ENCODE results near the gene TBCC.

The TBCC gene, protein sequence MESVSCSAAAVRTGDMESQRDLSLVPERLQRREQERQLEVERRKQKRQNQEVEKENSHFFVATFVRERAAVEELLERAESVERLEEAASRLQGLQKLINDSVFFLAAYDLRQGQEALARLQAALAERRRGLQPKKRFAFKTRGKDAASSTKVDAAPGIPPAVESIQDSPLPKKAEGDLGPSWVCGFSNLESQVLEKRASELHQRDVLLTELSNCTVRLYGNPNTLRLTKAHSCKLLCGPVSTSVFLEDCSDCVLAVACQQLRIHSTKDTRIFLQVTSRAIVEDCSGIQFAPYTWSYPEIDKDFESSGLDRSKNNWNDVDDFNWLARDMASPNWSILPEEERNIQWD

DNA sequence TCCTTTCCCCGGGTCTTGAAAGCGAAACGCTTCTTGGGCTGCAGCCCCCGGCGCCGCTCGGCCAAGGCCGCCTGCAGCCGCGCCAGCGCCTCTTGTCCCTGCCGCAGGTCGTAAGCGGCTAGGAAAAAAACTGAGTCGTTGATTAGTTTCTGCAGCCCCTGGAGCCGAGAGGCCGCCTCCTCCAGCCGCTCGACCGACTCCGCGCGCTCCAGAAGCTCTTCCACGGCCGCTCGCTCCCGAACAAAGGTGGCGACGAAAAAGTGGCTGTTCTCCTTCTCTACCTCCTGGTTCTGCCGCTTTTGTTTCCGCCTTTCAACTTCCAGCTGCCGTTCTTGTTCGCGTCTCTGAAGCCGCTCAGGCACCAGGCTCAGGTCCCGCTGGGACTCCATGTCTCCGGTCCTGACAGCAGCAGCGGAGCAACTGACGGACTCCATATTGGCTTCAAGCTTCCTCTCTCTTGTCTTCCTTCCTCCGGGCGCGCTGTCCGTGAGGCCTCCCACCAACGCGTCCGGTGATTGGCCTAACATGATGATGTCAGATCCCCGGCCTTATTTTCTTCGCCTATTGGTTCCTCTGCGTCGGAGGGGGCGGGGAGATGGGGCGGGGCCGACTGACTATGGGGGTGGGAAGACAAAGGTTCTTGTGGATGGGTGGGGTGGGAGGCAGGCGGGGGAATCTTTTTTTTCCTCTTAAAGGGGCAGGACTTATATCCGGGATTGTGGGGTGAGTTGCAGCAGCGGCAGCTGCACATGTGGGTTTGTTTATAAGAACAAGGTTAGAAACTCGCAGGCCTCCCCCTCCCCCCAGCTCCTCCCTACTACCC is at the start of gene TBCC:
TBCC (minus strand) TSS at position 464 of the 823 bp plus-strand sequence; CDS start at position 434, 30 bp downstream.
- peak; percentile 98 for DNase-seq

DNA sequence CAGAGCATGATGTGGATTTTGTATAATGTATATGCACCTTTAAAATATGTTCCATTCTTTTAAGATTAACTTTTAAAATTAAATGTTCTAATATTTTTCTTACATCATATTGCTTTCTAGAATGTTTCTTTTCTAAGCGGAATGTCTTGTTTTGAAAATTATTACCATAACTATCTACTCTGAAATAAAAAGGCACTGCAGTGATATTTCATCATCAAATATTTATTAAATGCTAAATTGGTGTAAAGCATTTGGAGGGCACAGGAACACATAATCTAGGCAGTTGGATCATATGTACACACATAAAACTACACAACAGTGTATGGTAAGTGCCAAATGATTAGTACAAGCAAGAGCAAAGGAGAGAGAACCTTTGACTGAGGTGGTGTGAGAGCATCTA is 49.7 kb upstream of the TBCC start:
- no peak for DNase-seq

DNA sequence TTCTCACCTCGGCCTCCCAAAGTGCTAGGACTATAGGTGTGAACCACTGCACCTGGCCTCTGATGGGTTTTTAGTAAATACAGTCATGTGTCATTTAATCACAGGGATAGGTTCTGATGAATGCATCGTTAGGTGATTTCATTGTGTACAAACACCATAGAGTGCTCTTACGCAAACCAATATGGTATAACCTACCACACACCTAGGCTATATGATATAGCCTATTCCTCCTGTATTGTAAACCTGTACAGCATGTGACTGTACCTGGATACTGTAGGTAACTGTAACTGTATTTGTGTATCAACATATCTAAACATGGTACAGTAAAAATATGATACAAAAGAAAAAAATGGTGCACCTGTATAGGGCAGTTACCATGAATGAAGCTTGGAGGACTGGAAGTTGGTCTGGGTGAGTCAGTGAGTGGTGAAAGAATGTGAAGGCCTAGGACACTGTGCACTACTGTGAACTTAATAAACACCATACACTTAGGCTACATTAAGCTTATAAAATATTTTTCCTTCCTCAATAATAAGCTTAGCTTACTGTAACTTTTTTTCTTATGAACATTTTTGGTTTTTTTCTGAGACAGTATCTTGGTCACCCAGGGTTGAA is 45.9 kb upstream of the TBCC start:
- DNase-seq = no peak

DNA sequence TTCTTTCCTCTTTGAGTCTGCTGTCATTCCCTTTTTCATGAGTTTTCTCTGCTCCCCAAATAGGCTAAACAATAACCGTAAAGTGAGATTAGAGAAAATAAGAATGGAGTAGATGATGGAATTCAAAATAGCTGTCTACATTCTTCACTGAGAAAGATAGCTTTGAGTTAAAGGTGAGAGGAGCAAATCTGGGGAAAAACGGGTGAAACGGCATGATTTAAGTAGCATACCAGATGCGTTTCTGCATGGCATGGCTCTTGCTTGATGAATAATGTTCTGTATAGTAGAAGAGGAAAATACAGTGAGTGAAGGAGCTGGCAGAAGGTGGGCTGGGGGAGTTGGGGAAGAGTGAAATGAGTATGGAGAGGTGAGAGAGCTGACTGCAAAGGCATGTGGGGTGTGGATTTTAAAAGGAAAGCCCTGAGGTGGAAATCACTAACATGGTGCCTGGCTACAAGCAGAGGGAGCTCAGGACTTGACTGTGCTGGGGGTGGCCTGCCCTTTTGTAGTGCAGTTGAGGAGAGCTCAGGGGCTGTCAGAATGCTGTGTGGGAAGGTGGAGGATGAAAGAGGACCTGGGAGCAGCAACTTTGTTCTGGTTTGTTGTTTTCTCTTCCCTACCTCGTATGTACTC is 44.8 kb upstream of the TBCC start:
- no peak for DNase-seq

DNA sequence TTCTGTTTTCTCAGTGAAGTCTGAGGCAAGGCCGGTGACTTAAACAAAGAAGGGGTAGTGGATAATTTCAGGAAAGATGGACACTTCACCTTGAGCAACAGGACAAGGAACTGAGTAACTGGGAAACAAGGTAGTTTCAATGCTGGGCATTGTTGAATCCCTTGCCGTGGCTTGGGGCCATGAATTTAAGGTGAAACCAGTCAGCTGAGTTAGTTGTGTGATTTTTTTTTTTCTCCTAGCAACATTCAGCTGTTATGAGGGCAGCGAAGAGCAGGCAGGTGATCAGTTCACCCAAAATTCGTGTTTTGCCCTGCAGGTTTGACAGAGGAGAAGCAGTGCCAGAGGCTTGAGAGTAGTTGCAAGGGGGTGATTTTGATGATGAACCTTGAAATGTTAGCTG is 42.8 kb upstream of the TBCC start:
- no peak for DNase-seq

DNA sequence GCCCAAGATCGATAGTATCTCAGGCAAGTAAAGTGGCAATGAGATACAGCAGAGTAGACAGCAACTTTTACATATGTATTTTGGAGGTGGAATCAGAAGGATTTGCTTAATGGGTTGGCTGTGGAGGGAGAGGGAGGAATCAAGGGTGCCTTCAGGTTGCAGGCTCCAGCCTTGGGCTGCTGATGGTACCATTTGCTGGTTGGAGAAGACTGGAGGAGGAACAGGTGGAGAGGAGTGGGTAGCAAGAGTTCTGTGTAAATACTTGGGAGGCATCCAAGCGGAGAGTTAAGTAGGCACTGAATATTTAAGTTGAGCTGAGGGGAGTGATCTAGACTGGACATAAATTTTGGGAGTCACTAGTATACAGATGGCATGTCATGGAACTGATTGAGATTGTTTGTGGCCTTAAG is 41.2 kb upstream of the TBCC start:
- DNase-seq = no peak

DNA sequence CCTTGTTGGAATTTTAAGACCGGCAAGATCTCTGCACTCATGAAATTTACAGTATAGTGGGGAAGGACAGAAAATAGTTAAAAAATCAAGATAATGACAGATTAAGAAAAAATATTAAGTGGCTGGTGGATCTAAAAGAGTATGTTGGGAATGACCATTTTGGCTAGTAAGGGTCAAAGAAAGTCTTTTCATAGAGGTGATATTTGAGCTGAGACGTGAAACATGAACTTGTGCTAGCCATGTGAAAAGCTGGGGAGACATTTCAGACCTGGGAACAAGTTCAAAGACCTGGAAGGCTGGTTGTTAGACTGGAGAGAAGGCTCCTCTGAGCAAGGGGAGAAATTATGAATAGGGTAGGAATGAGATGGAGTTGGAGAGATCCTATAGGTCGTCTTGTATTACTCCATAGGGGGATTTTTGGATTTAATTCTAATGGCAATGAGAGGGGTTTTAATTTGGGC is 40.7 kb upstream of the TBCC start:
- no peak for DNase-seq

DNA sequence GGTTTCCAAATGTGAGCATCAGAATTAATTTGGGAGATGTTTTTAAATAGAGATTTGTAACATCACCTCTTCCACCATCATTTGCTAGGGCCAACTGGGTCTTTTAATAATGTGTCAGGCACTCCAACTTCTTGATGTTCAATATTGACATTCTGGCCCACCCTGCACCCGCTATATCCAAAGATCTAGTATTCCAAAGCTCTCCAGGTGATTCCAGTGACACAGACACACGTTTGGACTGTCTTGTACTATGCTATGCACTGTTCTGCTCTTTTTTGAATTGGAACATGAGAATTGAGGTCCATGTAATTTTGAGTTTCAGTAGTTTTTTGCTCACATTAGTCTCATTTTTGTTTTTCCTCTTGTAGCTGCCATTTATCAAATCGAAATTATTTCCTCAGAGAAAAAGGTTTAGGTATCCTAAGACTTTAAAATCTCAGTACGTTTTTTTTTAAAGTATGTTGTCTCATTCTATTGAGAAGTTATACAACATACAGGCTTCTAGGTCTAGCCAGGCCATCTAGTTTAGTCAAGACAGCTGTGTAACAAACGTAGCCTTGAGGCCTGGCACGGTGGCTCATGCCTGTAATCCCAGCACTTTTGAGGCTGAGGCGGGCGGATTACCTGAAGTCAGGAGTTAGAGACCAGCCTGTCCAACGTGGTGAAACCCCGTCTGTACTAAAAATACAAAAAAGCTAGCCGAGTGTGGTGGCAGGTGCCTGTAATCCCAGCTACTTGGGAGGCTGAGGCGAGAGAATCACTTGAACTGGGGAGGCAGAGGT is 39.0 kb upstream of the TBCC start:
- DNase-seq = no peak

DNA sequence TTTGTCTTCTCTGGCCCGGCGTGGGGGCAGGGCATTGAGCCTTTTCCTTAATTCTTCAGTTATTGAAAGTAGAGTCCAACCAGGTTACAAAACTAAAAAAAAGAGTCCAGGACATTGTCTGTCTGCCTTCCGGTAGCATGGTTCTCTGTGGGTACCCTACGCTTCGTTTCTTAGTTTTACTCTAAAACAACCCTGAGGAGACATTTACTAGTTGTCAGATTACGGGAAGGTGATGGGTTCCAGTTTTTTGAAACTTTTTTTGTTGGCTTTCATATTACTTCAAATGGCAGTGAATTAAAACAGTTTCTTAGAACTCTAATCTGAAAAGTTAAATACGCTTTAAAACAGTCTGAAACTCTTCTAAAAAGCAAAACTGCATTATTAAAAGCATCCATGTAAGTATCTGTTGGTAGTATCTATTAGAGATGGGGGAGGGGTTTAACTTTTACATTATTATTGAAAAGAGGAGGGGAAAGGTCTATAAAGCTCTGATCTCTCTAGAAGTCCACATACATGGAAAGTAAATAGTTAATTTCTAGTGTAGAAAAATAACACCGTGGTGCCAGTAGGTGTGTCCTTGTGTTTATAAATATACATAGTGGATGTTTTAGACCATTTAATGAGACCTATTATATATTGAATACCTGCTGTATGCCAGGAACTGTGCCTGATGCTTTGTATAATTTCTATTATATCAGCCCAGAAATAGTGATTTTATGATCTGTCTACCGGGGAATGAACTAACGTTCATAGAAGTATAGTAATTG is 38.2 kb upstream of the TBCC start:
- DNase-seq = no peak

DNA sequence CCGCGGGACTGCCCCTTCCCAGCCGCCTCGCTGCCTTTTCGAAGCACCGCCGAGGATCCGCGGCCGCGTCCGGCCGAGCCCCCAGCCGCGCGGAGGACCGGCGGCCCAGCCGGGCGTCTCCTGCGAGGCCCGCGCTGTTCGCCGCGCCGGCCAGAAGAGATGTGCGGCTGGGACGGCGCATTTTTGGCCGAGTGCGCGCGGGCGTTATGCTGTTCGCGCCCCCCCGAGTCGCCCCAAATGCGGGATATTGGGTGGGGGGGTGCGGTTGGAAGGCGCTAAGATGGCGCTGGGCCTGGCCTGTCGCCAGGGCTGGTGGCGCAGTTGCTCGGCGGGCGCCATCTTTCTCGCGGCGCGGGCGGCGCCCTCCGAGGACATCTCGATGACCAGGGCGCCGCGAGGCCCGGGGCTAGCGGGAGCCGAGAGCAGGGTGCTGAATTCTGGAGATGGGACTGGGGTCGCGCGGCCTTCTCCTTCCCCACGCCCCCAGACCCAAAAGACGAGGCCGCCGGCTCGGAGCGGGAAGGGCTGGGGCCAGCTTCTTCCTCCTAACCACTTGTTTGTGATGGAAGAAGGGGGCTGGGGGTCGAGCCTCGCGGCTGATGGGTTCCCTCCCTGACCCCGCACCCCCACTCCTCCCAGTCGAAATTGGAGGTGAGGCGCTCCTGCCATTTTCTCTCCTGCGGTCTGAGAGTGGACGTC is 37.4 kb upstream of the TBCC start:
- peak; percentile 84 for DNase-seq

DNA sequence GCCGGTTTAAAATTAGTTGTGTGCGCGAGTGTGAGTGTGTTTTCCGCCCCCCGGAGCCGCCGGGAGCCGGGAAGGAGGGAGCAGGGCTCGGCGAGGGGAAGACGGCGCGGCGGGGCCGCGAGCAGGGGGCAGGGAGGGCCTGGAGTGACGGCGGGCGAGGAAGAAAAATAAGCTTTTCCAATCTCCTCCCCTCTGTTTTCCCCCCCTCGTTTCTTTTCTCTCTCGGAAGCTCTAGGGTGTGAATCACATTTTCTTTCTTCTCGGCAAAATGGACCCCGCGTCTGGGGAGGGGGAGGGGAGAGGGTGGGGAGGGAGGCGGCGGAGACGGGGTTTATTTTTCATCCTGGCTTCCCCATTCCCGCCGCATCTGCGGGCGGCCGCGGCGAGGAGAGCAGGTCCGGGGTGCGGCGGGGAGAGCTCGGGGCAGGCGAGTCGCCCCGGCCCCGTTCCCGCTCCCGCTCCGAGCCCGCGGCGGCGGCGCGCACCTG is 36.8 kb upstream of the TBCC start:
- DNase-seq = peak; percentile 82

DNA sequence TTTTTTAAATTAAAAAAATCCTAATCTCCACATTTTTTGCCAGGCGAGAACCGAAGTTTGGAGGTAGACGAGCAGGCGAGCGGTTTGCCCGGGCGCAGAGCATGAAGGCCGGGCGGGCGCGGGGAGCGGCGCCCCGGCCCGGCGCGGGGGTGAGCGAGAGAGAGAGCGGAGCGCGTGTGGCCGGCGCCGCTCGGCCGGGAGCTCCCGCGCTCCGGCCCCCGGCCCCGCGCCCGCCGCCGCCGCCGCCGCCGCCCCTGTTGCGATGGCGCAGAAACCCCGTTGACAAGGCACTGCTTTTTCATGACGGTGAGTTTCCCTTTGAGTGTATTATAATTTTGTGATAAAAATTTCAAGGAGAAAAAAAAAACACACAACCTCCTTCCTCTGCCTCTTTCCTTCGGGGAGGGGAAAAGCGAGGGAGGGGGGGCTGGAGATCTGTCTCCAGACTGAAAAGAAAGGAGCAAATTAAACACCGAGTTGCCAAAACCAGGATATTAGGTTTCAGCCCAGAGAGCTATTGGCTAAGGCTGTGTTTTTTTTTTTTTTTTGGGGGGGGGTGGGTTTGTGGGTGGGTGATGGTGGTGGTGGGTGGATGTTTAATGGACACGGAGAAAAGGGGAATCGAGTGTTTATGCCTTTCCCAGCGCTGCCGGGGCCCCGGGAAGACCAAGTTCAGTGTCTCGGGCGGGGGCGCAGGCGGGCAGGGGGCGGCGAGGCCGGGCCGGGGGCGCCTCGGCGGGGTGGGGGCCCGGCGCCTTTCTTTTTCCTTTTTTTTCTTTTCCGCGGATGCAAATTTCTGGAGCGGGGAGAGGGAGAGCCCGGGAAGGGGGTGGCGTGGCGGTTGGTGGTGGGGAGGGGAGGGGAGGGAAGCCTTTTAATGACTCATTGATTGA is 36.1 kb upstream of the TBCC start, which contains the start of gene BICRAL:
BICRAL (plus strand) TSS at position 257 of the 893 bp plus-strand sequence. CDS start 39,971 bp downstream, outside the sequence.
- DNase-seq = peak; percentile 73

DNA sequence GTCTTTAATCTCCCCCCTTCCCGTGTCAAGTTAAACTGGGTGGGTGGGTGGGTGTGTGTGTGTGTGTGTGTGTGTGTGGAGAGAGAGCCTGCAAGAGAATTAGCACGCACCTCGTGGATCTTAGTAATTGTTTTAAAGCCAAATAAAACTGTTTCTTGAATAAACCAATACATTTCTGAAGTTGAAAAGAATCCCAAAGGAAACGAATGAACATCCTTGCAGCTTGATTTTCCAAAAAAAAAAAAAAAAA is 35.6 kb upstream of the TBCC start:
- DNase-seq = no peak

DNA sequence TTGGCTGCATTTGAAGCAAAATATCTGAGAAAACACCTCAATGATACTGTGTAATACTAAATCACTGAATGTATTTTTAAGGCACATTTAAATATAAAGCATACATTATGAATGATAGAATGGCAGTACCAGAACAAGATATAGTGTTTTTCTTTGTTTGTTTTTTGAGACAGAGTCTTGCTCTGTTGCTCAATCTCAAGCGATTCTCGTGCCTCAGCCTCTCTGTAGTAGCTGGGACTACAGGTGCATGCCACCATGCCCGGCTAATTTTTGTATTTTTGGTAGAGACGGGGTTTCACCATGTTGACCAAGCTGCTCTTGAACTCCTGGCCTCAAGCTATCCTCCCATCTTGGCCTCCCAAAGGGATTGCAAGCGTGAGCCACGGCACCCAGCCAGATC is 33.6 kb upstream of the TBCC start:
- DNase-seq = no peak

DNA sequence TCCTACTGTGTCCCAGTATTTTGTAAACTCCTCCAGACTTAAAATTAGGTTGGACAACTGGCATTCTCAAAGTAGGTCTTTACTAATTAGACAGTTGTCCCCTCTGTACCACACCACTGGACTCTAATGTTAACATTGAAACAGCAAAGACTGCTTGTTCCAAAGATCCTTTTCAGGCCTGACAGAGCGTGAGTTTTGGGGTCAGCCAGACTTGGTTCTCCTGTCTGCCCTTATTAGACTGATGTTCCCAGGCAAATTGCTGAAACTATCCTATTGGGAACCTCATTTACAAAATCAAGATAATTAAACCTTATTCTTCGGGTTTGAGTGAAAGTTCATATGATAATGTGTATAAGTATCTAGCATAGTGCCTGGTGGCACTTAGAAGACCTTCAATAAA is 32.2 kb upstream of the TBCC start:
- DNase-seq = no peak

DNA sequence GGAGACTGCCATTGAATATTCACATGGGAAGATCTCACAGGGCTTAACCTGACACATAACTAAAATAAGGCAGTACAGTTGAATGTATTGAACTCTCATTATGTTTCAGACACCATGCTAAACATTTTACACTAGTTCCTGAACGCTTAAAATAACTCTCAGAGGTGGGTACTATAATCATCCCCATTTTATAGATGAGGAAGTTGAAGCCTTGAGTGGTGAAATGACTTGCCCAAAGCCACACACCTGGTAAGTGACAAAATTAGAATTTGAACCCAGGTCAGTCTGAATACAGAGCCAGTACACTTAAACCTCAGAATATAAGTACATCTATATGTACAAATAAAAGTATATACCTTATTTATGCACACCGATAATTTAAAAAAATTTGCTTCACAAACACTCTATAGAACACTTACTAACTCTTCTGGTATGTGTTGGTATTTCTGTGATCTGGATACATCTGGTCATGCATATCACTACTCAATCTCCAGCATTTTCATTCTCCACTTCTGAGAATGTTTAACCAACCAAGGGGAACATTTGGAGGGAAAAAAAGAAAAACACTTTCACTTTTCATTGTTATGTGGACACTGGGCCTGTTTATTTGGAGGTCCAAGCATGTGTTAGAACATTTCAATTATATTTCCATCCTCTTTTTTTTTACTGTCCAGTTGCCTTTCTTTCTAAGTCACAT is 31.4 kb upstream of the TBCC start:
- no peak for DNase-seq

DNA sequence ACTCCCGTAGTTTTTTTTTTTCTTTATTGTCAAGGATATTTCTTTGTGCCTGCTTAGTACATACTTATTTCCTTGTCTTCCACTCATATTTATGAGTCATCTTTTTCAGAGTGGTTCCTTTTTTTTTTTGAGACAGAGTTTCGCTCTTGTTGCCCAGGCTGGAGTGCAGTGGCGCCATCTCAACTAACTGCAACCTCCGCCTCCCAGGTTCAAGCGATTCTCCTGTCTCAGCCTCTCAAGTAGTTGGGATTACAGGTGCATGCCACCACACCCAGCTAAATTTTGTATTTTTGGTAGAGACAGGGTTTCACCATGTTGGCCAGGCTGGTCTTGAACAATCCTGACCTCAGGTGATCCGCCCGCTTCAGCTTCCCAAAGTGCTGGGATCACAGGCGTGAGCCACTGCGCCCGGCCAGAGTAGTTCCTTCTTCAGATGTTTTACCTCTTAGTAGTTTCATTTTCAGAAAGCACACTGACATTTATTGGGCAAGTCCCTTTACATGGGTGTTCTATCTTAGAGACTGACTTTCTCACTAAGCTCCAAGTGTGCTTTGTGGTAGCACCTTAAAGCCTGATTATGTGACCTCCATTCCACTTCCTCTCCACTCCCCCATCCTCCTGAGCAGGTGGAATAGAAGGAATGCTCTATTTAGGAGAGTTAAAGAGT is 29.1 kb upstream of the TBCC start:
- DNase-seq = peak; percentile 68

DNA sequence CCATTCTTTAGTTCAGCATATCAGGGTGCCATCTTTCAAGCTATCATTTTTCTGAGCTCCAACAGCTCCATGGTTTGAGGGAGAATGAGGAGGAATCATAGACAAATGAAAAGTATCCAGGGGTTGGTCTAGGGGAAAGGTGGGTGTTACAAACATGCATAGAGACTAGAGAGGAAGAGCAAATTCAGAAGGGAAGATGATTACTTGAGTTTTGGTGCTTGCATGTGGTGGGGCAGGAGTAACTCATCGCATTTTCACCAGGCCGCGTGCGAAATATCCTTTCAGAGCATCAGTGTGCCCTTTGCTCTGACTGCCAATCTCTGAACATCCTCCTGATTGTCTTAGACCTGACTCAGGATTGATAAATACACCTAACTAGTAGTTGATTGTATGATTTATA is 28.3 kb upstream of the TBCC start:
- peak; percentile 35 for DNase-seq

DNA sequence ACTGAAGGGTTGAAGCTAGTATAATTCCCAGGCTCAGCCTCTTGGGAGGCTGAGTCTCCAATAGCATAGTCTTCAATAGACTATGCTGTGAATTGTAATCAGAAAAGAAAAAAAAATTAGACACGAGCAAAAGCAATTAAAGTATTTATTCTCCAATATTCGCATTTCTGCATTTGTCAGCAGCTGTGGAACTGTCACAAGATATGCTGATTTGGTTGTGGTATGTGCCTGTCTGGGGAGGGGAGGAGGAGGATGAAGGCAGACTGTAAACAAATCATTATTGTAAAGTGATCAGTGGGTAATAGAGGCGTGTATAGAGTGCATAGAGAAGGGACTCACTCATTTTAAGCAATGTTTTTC is 25.8 kb upstream of the TBCC start:
- peak; percentile 62 for DNase-seq

Data from CD4-positive, alpha-beta T cell treated with Interleukin-15 for 1 hour (primary cell).